IPS-18a (cell line): Measurements from ENCODE around the gene MR1.
"Not testable (repeated sequence)": the region's sequence is repeated elsewhere in the genome, so short reads cannot be mapped to it uniquely, and the experiment has no call there.

Source experiments
- H3K27ac ChIP-seq: one replicate; pipeline ENCODE4 v1.5.1; 2013; ENCODE audit warnings: low read length
- H3K27me3 ChIP-seq: one replicate; pipeline ENCODE4 v1.6.1; 2013; ENCODE audit warnings: mild to moderate bottlenecking, low read length; ENCODE audit not compliant: control insufficient read depth, insufficient read depth
- H3K36me3 ChIP-seq: one replicate; pipeline ENCODE4 v1.6.1; 2013; ENCODE audit warnings: low read depth, low read length; ENCODE audit not compliant: control insufficient read depth
- H3K4me1 ChIP-seq: one replicate; pipeline ENCODE4 v1.6.1; 2013; ENCODE audit warnings: low read depth, low read length; ENCODE audit not compliant: control insufficient read depth
- H3K4me3 ChIP-seq: one replicate; pipeline ENCODE4 v1.5.1; 2013; ENCODE audit warnings: low read length
- H3K9ac ChIP-seq: one replicate; pipeline ENCODE4 v1.6.1; 2013; ENCODE audit warnings: mild to moderate bottlenecking, low read length, moderate library complexity
- H3K9me3 ChIP-seq: one replicate; pipeline ENCODE4 v1.6.1; 2013; ENCODE audit warnings: low read depth, low read length; ENCODE audit not compliant: control insufficient read depth

The MR1 gene

GRCh38 chr1:181057079-181057478, 23.3 kb downstream of the MR1 start:
- Histone ChIP-seq H3K4me3 (no peak overlapping the region), H3K27me3 (no peaks in the 10 kb centered on the region), H3K9ac (no peak overlapping the region), H3K36me3 (no peaks in the 10 kb centered on the region), H3K27ac (no peak overlapping the region), H3K9me3 (no peaks in the 10 kb centered on the region), H3K4me1 (peaks cover 7% of the 10 kb centered on the region)

- Histone ChIP-seq H3K27me3 (no peaks in the 10 kb centered on the region), H3K4me1 (peaks cover 7% of the 10 kb centered on the region), H3K9ac (no peak overlapping the region), H3K9me3 (no peaks in the 10 kb centered on the region), H3K36me3 (no peaks in the 10 kb centered on the region), H3K4me3 (no peak overlapping the region), H3K27ac (no peak overlapping the region)
Observed at GRCh38 chr1:181059435-181059834, 25.7 kb downstream of the MR1 start.

DNA sequence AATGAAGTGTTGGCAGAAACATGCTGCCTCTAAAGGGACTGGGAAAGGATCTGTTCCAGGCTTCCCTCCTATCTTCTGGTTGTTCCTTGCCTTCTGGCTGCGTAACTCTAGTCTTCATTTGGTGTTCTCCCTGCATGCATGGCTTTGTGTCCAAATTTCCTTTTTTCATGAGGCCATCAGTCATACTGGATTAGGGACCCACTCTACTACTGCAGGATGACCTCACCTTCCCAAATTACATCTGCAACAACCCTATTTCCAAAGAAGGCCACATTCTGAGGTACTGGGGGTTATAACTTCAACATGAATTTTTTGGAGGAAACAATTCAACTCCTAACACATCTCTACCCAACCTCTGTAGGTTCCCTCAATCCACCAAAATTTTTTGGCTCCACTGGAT, 26.3 kb downstream of the MR1 start:
- H3K9me3 ChIP-seq, result no peaks in the 10 kb centered on the region
- no peak overlapping the region for H3K27ac ChIP-seq
- no peak overlapping the region for H3K9ac ChIP-seq
- no peak overlapping the region for H3K4me3 ChIP-seq
- H3K27me3 ChIP-seq, result no peaks in the 10 kb centered on the region
- no peaks in the 10 kb centered on the region for H3K36me3 ChIP-seq
- H3K4me1 ChIP-seq, result peaks cover 7% of the 10 kb centered on the region

- not testable (repeated sequence) for H3K9me3 ChIP-seq, H3K9ac ChIP-seq, H3K27ac ChIP-seq, H3K27me3 ChIP-seq, H3K36me3 ChIP-seq, H3K4me3 ChIP-seq
- peaks cover 11% of the 10 kb centered on the region for H3K4me1 ChIP-seq
Observed at GRCh38 chr1:181060947-181061346, 27.2 kb downstream of the MR1 start.

DNA sequence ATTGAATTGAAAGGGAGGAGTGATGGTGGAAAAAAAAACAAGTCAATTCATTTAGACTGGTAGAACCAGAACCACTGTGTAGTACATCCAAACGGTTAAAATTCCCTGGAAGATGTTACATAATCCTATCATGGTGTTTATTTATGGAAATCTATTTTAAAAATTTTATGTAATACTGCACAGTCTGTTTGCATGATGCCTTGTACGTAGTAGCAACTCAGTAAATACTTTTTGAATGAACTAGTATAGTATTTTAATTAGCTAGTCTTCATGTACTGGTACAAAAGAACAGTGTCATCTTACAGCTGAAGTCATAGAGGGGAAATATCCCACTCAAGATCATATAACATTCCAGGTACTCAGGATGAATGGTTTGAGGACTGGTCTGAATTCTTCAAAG, 27.7 kb downstream of the MR1 start:
- H3K4me1 ChIP-seq, result peaks cover 16% of the 10 kb centered on the region

DNA sequence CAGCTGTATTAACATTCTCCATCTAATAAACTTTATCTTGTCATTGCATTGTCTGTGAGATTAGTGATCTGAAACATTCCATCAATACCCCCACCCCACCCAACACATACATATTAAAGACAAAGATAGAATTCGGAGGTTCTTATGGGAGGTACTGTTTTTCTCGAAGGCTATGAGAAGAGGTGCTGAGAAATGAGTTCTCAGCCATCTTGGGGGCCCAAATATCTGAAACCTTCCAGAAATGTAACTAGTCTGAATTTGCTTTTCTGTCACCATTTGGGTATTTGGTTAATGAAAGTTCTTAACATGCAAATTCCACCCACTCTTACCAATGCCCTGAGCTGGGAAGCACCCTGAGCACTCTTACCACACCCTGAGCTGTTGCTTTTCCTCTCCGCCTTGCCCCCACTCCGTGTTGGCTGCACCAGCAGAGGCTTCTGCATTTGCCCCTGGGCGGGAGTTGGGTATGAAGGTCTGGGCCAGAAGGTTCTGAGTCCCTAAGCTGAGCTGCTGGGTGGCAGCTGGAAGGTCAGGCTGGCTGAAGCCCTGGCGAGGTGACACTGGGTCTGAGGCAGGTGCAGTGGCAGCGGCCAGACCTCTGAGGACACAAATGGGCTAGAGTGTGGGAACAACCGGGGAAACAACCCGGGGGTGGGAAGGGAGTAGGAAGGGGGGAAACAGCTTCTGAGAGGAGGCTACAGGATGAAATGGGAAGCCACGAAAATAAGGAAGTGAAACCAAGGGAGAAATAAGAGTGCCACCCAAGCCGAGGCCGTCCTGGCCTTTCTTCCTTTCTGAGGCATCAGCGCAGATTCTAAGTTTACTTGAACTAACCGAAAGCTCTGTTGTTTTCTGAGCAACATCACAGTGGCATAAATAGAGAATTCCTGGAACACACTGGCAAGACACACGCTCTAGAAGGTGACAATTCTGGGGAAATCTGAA, 28.4 kb downstream of the MR1 start:
- Histone ChIP-seq H3K9ac (no peak overlapping the region), H3K4me3 (no peak overlapping the region)

More for the DNA sequence above, 27.7 kb downstream of the MR1 start:
- Histone ChIP-seq H3K4me3 (no peak overlapping the region), H3K9me3 (no peaks in the 10 kb centered on the region), H3K27ac (no peak overlapping the region), H3K27me3 (no peaks in the 10 kb centered on the region), H3K36me3 (no peaks in the 10 kb centered on the region), H3K9ac (no peak overlapping the region)

GRCh38 chr1:181062836-181063428, 29.1 kb downstream of the MR1 start:
- H3K27ac ChIP-seq, result no peak overlapping the region
- H3K9me3 ChIP-seq, result no peaks in the 10 kb centered on the region
- H3K9ac ChIP-seq, result no peak overlapping the region
- H3K27me3 ChIP-seq, result no peaks in the 10 kb centered on the region
- no peaks in the 10 kb centered on the region for H3K36me3 ChIP-seq
- no peak overlapping the region for H3K4me3 ChIP-seq
- H3K4me1 ChIP-seq, result peaks cover 16% of the 10 kb centered on the region

More for the DNA sequence above, 28.4 kb downstream of the MR1 start:
- Histone ChIP-seq H3K9me3 (no peaks in the 10 kb centered on the region), H3K27ac (no peak overlapping the region), H3K36me3 (no peaks in the 10 kb centered on the region), H3K4me1 (peaks cover 16% of the 10 kb centered on the region), H3K27me3 (no peaks in the 10 kb centered on the region)

DNA sequence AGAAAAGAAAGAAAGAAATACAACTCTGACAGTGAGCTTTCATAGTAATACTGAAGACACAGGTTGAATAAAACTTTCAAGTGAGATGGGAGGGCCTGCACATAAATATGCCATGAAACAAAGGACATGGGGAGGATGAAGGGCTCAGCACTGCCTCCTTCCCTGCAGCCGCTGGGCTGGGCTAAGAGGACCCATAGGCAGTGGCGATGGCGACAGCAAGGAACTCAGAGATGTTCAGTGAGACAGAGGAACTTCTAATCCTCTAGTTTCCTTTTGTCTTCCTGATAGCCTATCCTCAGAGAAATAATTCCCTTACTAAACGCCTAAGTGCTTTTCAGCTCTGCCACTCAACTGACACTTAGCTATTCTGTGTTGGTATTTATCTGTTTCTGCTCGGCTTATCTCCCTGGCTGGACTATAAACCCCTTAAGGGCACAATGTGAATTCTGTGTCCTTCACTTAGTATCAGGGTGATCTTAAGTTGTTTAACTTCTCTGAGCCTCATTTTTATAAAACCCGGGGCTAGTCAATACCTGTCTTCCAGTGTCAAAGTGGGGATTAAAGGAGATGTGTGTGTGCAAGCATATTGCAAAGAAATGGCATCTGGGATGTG, 30.3 kb downstream of the MR1 start:
- Histone ChIP-seq H3K36me3 (no peaks in the 10 kb centered on the region), H3K9ac (no peak overlapping the region), H3K4me1 (peaks cover 13% of the 10 kb centered on the region), H3K9me3 (no peaks in the 10 kb centered on the region), H3K27ac (no peak overlapping the region), H3K27me3 (no peaks in the 10 kb centered on the region), H3K4me3 (no peak overlapping the region)

- no peak overlapping the region for H3K9ac ChIP-seq
- peaks cover 13% of the 10 kb centered on the region for H3K4me1 ChIP-seq
- no peak overlapping the region for H3K27ac ChIP-seq
- no peak overlapping the region for H3K4me3 ChIP-seq
- no peaks in the 10 kb centered on the region for H3K36me3 ChIP-seq
- H3K9me3 ChIP-seq, result no peaks in the 10 kb centered on the region
- H3K27me3 ChIP-seq, result no peaks in the 10 kb centered on the region
Observed at GRCh38 chr1:181064702-181065101, 30.9 kb downstream of the MR1 start.

DNA sequence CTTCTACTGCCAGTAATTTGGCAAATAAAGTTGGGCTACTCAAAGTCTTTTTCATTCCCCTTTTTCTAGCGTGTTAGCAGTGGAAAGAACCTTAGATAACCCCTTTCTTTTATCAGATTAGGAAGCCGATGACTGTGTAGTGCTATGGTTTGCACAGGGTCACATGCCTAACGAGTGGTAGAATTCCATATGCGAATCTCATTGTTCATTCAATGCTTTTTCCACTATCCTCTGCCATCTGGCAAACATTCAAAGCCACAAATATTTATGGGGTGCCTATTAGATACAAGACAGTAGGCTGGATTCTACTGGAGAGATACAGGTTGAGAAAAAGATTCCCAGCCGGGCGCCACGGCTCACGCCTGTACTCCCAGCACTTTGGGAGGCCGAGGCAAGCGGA, 39.9 kb downstream of the MR1 start:
- no peaks in the 10 kb centered on the region for H3K27me3 ChIP-seq
- no peaks in the 10 kb centered on the region for H3K9me3 ChIP-seq
- H3K36me3 ChIP-seq, result no peaks in the 10 kb centered on the region
- H3K9ac ChIP-seq, result no peak overlapping the region
- H3K4me1 ChIP-seq, result peaks cover 8% of the 10 kb centered on the region
- H3K4me3 ChIP-seq, result no peak overlapping the region
- no peak overlapping the region for H3K27ac ChIP-seq

DNA sequence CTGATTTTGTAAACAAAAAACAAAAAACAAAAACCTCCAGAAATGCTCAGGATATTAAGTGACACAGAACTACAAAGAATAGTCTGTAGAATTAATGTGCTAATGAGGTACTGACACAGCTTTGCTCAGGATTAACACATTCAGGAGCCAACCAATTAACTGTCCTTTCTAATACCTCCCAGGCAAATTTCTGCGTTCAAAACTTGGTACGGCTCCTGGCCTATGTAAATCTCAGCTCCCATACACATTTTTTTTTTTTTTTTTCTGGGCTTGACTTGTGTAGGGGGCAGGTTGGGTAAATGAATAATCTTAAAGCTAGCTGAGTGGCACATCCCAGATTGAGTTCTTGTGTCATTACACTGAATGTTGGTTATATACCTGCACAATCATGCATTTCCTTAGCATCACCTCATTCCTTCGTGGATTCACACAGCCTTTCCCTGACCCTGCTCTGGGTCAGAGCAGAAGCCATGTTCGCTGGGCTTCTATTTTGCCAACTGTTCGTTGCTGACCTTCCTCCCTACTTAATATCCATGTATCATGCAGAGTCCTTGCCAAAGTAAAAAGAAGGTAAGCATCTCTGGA, 42.1 kb downstream of the MR1 start:
- no peaks in the 10 kb centered on the region for H3K9me3 ChIP-seq
- no peak overlapping the region for H3K4me3 ChIP-seq
- H3K9ac ChIP-seq, result no peak overlapping the region
- no peak overlapping the region for H3K27ac ChIP-seq
- no peaks in the 10 kb centered on the region for H3K36me3 ChIP-seq
- H3K27me3 ChIP-seq, result no peaks in the 10 kb centered on the region
- H3K4me1 ChIP-seq, result peaks cover 8% of the 10 kb centered on the region
